Coronary artery (tissue), 2 donors: ENCODE results near the gene SLC29A1.

ENCODE experiments used
- DNase-seq: peaks from one replicate; pipeline ENCODE4 v3.0.0-alpha.2; 2017; ENCODE audit warnings: low spot score
- H3K27ac ChIP-seq, 2 donors: fragments of 200-600 bp; sonication (generic); one replicate each; pipeline ENCODE4 v1.5.1; 2016 to 2019
- H3K4me3 ChIP-seq: fragments of 200-600 bp; sonication (generic); 2 replicates; pipeline ENCODE4 v1.5.1; 2016; ENCODE audit warnings: mild to moderate bottlenecking, moderate library complexity
- TF ChIP-seq, protein P1 (sequence below): fragments of 200-600 bp; sonication (generic); IDR thresholded peaks from one replicate; pipeline ENCODE4 v1.5.1; 2019; ENCODE audit warnings: antibody characterized with exemption

SLC29A1 gene

GRCh38 chr6:44224029-44224964, 902 bp downstream of the SLC29A1 start:
- DNase-seq = no peak
- peak overlapping the region; percentile 88 for H3K4me3 ChIP-seq
- TF ChIP-seq, protein P1, sequence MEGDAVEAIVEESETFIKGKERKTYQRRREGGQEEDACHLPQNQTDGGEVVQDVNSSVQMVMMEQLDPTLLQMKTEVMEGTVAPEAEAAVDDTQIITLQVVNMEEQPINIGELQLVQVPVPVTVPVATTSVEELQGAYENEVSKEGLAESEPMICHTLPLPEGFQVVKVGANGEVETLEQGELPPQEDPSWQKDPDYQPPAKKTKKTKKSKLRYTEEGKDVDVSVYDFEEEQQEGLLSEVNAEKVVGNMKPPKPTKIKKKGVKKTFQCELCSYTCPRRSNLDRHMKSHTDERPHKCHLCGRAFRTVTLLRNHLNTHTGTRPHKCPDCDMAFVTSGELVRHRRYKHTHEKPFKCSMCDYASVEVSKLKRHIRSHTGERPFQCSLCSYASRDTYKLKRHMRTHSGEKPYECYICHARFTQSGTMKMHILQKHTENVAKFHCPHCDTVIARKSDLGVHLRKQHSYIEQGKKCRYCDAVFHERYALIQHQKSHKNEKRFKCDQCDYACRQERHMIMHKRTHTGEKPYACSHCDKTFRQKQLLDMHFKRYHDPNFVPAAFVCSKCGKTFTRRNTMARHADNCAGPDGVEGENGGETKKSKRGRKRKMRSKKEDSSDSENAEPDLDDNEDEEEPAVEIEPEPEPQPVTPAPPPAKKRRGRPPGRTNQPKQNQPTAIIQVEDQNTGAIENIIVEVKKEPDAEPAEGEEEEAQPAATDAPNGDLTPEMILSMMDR = no peak
- peak overlapping the region; percentile 91 to 99 for H3K27ac ChIP-seq

- no peak for DNase-seq
- Histone ChIP-seq H3K27ac (peak overlapping the region; percentile 91 to 99), H3K4me3 (peak overlapping the region; percentile 88)
- TF ChIP-seq, protein P1 = no peak
These were observed 1.5 kb downstream of the SLC29A1 start for GRCh38 chr6:44224965-44225305.

- TF ChIP-seq, protein P1 = no peak
- peak overlapping the region; percentile 69 to 87 for H3K27ac ChIP-seq
- peak overlapping the region; percentile 15 for H3K4me3 ChIP-seq
- no peak for DNase-seq
These were observed 2.4 kb downstream of the SLC29A1 start for GRCh38 chr6:44225579-44226325.

- no peak for DNase-seq
- TF ChIP-seq, protein P1 = no peak
- peak overlapping the region; percentile 58 for H3K4me3 ChIP-seq
- peak overlapping the region; percentile 69 to 87 for H3K27ac ChIP-seq
These were observed 3.2 kb downstream of the SLC29A1 start for GRCh38 chr6:44226368-44227147.

GRCh38 chr6:44227148-44227793, 3.9 kb downstream of the SLC29A1 start:
- TF ChIP-seq, protein P1 = no peak
- Histone ChIP-seq H3K27ac (peak overlapping the region; percentile 69 to 87), H3K4me3 (peak overlapping the region; percentile 58)
- no peak for DNase-seq

GRCh38 chr6:44228031-44228430, 4.6 kb downstream of the SLC29A1 start:
- H3K4me3 ChIP-seq = peak overlapping the region; percentile 58
- H3K27ac ChIP-seq = peak overlapping the region in 1 of 2 donors; percentile 87
- TF ChIP-seq, protein P1 = no peak
- DNase-seq = no peak
